Measurements from ENCODE around the gene CCL4L2. TPM values are rescaled to one million over a fixed set of nuclear protein-coding genes. Genes with fewer than 3 reads are reported as not detected.
"Not testable (repeated sequence)": the region's sequence is repeated elsewhere in the genome, so short reads cannot be mapped to it uniquely, and the experiment has no call there.

CCL4L2 gene
- total and polyA plus RNA-seq, 2 donors (not counting 3 experiments of a cell fraction or from before 2014, with no cell fraction given), result not detected

- H3K27me3 ChIP-seq (ENCODE audit: control insufficient read depth in 2 of 2, insufficient read depth in 2 of 2, low read length in 2 of 2); H3K36me3 ChIP-seq (ENCODE audit: control insufficient read depth in 2 of 2, extremely low read depth in 1 of 2, insufficient read depth in 2 of 2, low read length in 2 of 2); FAIRE-seq; H3K9me3 ChIP-seq (replicated peaks; ENCODE audit: control insufficient read depth, insufficient read depth, low read length); H3K79me2 ChIP-seq (ENCODE audit: control insufficient read depth, insufficient read depth, low read length); H3K9ac ChIP-seq (replicated peaks; ENCODE audit: extremely low read depth, insufficient read depth, low read length); H3K4me1 ChIP-seq (ENCODE audit: control insufficient read depth, extremely low read depth, insufficient read depth, low read length); H2AFZ ChIP-seq (ENCODE audit: low read depth, low read length); H3K27ac ChIP-seq (ENCODE audit: insufficient read depth, low read depth, low read length); BruUV-seq (replicated peaks); dilution Hi-C loops (cut with MboI; ENCODE audit: extremely low pct_ligation_motif_present, low sequenced_read_pairs); DNase-seq (ENCODE audit: low read depth, low spot score); H3K9me1 ChIP-seq (replicated peaks; ENCODE audit: control insufficient read depth, extremely low read depth, insufficient read depth, low read length); intact Hi-C loops (cut with micrococcal nuclease); POLR2A ChIA-PET; H3K4me3 ChIP-seq (replicated peaks in 1 of 3; ENCODE audit: insufficient read depth in 1 of 3, low read depth in 1 of 3, low read length in 3 of 3); H3K4me2 ChIP-seq (ENCODE audit: insufficient read depth, low read length); H4K20me1 ChIP-seq (replicated peaks; ENCODE audit: control insufficient read depth, extremely low read depth, insufficient read depth, low read length): not testable (repeated sequence)
- CTCF ChIA-PET, result interaction anchor here (1.6 kb wide), 1 partner anchor 12 kb away, joined by 6 read pairs; no protein-coding TSS in a partner anchor
These were observed 16.6 kb upstream of the CCL4L2 start for GRCh38 chr17:36194147-36194831.

GRCh38 chr17:36194832-36195433, 15.9 kb upstream of the CCL4L2 start:
- H3K4me3 ChIP-seq (replicated peaks in 1 of 3; ENCODE audit: insufficient read depth in 1 of 3, low read depth in 1 of 3, low read length in 3 of 3); H3K4me2 ChIP-seq (ENCODE audit: insufficient read depth, low read length); H3K79me2 ChIP-seq (ENCODE audit: control insufficient read depth, insufficient read depth, low read length); BruUV-seq (replicated peaks); H2AFZ ChIP-seq (ENCODE audit: low read depth, low read length); intact Hi-C loops (cut with micrococcal nuclease); H3K9ac ChIP-seq (replicated peaks; ENCODE audit: extremely low read depth, insufficient read depth, low read length); POLR2A ChIA-PET; H3K4me1 ChIP-seq (ENCODE audit: control insufficient read depth, extremely low read depth, insufficient read depth, low read length); H3K9me3 ChIP-seq (replicated peaks; ENCODE audit: control insufficient read depth, insufficient read depth, low read length); H3K36me3 ChIP-seq (ENCODE audit: control insufficient read depth in 2 of 2, extremely low read depth in 1 of 2, insufficient read depth in 2 of 2, low read length in 2 of 2); H4K20me1 ChIP-seq (replicated peaks; ENCODE audit: control insufficient read depth, extremely low read depth, insufficient read depth, low read length); dilution Hi-C loops (cut with MboI; ENCODE audit: extremely low pct_ligation_motif_present, low sequenced_read_pairs); H3K9me1 ChIP-seq (replicated peaks; ENCODE audit: control insufficient read depth, extremely low read depth, insufficient read depth, low read length); H3K27me3 ChIP-seq (ENCODE audit: control insufficient read depth in 2 of 2, insufficient read depth in 2 of 2, low read length in 2 of 2); DNase-seq (ENCODE audit: low read depth, low spot score); H3K27ac ChIP-seq (ENCODE audit: insufficient read depth, low read depth, low read length); FAIRE-seq: not testable (repeated sequence)
- CTCF ChIA-PET, result interaction anchor here (1.3 kb wide), 1 partner anchor 12 kb away, joined by 4 read pairs; no protein-coding TSS in a partner anchor

Measured in endothelial cell of umbilical vein (primary cell).